HCT116 (cell line): ENCODE measurements around the gene NDUFB6. TPM values are rescaled to one million over a fixed set of nuclear protein-coding genes. Genes with fewer than 3 reads are reported as not detected.
A peak's percentile ranks its signal among the peaks of the same experiment; 100 is the strongest.

Experiments
- ATAC-seq: fragments of 200-7000 bp; cut with Tn5 transposase; 2 replicates; pipeline ENCODE4 v1.9.1; 2020; ENCODE audit warnings: mild to moderate bottlenecking, moderate library complexity
- Bru-seq: library from RNA; stranded (reverse); fragments of 400-500 nt; gene quantifications from one replicate; lab custom pipeline; 2021; lab: Mats Ljungman, UMichigan
- BruChase-seq, 2 experiments: library from RNA; stranded (reverse); fragments of 400-500 nt; gene quantifications; one replicate each; lab custom pipeline; 2021; lab: Mats Ljungman, UMichigan
- BruUV-seq: library from RNA; stranded (reverse); fragments of 400-500 nt; replicated peaks from 2 replicates; lab custom pipeline; 2021; lab: Mats Ljungman, UMichigan
- CTCF ChIA-PET: fragments of 300-600 bp; sonication (Branson Sonifier 250); formaldehyde crosslinking; loops from one replicate; lab custom pipeline; 2021; ENCODE audit warnings: antibody characterized with exemption; lab: Charles Lee
- POLR2A ChIA-PET: fragments of 300-600, 350-600 bp; sonication (Branson Sonifier 250); formaldehyde crosslinking; loops from one replicate; lab custom pipeline; 2021; ENCODE audit warnings: antibody characterized with exemption; lab: Charles Lee
- RAD21 ChIA-PET, 2 experiments: fragments of 300-600 bp; sonication (Branson Sonifier 250); formaldehyde crosslinking; loops; one replicate each; lab custom pipeline; 2023; ENCODE audit warnings: low total read pairs in 2 of 2; ENCODE audit not compliant: uncharacterized antibody in 2 of 2, unreplicated experiment in 2 of 2, low non-redundant PET in 1 of 2; lab: Charles Lee
- DNase-seq: peaks from one replicate; pipeline ENCODE4 v3.0.0-alpha.2; 2010; ENCODE audit warnings: low read depth, low spot score
- H2AFZ ChIP-seq: fragments of 200-600 bp; shearing (Covaris generic), sonication (generic); 2 replicates; pipeline ENCODE4 v1.6.1; 2017; ENCODE audit warnings: low read depth, mixed run types, mixed read lengths, antibody characterized with exemption, low read length; ENCODE audit not compliant: poor library complexity, severe bottlenecking
- H3K27ac ChIP-seq: 2 replicates; pipeline ENCODE4 v1.5.1; 2012; ENCODE audit warnings: low read depth, low read length
- H3K27me3 ChIP-seq: fragments of 200-600 bp; sonication (generic); 2 replicates; pipeline ENCODE4 v1.6.1; 2016; ENCODE audit warnings: mixed run types, low read length, mixed read lengths; ENCODE audit not compliant: insufficient read depth
- H3K36me3 ChIP-seq, 2 experiments: fragments of 200-500 bp in 1 of 2; fragments of 200-600 bp in 1 of 2; sonication (Bioruptor generic) in 1 of 2; sonication (generic) in 1 of 2; 2 replicates each; pipeline versions ENCODE4 v1.5.1 to v1.6.1; 2014 to 2016; ENCODE audit warnings: low read length in 2 of 2, inconsistent platforms in 1 of 2, mixed read lengths in 1 of 2, mixed run types in 1 of 2; ENCODE audit not compliant: insufficient read depth in 2 of 2, control insufficient read depth in 1 of 2
- H3K4me1 ChIP-seq, 2 experiments: fragments of 200-600 bp in 1 of 2; sonication (generic) in 1 of 2; 2 replicates each; pipeline versions ENCODE4 v1.5.1 to v1.6.1; 2012 to 2017; ENCODE audit warnings: low read length in 2 of 2, inconsistent platforms in 1 of 2, mild to moderate bottlenecking in 1 of 2, mixed read lengths in 1 of 2, mixed run types in 1 of 2, moderate library complexity in 1 of 2; ENCODE audit not compliant: insufficient read depth in 2 of 2, control insufficient read depth in 1 of 2
- H3K4me2 ChIP-seq: fragments of 200-600 bp; sonication (generic); 2 replicates; pipeline ENCODE4 v1.6.1; 2017; ENCODE audit warnings: mixed run types, low read length, mixed read lengths
- H3K4me3 ChIP-seq, 2 experiments: fragments of 200-600 bp in 1 of 2; sonication (generic) in 1 of 2; replicated peaks in 1 of 2; 2 replicates each; pipeline ENCODE4 v1.5.1; 2011 to 2016; ENCODE audit warnings: low read length in 2 of 2, control low read depth in 1 of 2, low read depth in 1 of 2, mild to moderate bottlenecking in 1 of 2, mixed read lengths in 1 of 2, mixed run types in 1 of 2
- H3K79me2 ChIP-seq: fragments of 200-600 bp; sonication (generic); 2 replicates; pipeline ENCODE4 v1.6.1; 2017; ENCODE audit warnings: mild to moderate bottlenecking, mixed run types, low read length, moderate library complexity, mixed read lengths; ENCODE audit not compliant: insufficient read depth
- H3K9ac ChIP-seq: fragments of 200-600 bp; sonication (generic); 2 replicates; pipeline ENCODE4 v1.6.1; 2016; ENCODE audit warnings: low read length, mixed read lengths
- H3K9me2 ChIP-seq: fragments of 200-600 bp; sonication (generic), shearing (Covaris generic); 2 replicates; pipeline ENCODE4 v1.6.1; 2017; ENCODE audit warnings: mixed run types, mild to moderate bottlenecking, moderate library complexity; ENCODE audit not compliant: insufficient read depth
- H3K9me3 ChIP-seq, 2 experiments: fragments of 200-500 bp in 1 of 2; fragments of 200-600 bp in 1 of 2; sonication (Bioruptor generic) in 1 of 2; sonication (generic) in 1 of 2; 2 replicates each; pipeline ENCODE4 v1.6.1; 2014 to 2017; ENCODE audit warnings: low read length in 2 of 2, mixed read lengths in 2 of 2, inconsistent platforms in 1 of 2, low read depth in 1 of 2, mild to moderate bottlenecking in 1 of 2, mixed run types in 1 of 2, moderate library complexity in 1 of 2; ENCODE audit not compliant: control insufficient read depth in 1 of 2, insufficient read depth in 1 of 2
- H4K20me1 ChIP-seq: fragments of 200-600 bp; sonication (generic), shearing (Covaris generic); 2 replicates; pipeline ENCODE4 v1.6.1; 2017; ENCODE audit warnings: mixed run types, mild to moderate bottlenecking, moderate library complexity; ENCODE audit not compliant: insufficient read depth
- CBX3 ChIP-seq: IDR thresholded peaks from 2 replicates; pipeline ENCODE4 v1.6.1; 2012; ENCODE audit warnings: low read depth
- CEBPB ChIP-seq: IDR thresholded peaks from 2 replicates; pipeline ENCODE4 v1.6.1; 2012; ENCODE audit warnings: low read depth
- EGR1 ChIP-seq: IDR thresholded peaks from 2 replicates; pipeline ENCODE4 v1.6.1; 2012; ENCODE audit warnings: low read depth
- ELF1 ChIP-seq: IDR thresholded peaks from 2 replicates; pipeline ENCODE4 v1.6.1; 2012; ENCODE audit warnings: low read depth, borderline replicate concordance
- EZH2 ChIP-seq: fragments of 200-600 bp; sonication (generic); IDR thresholded peaks from 2 replicates; pipeline ENCODE4 v1.6.1; 2017; ENCODE audit warnings: antibody characterized with exemption, mixed run types
- EZH2phosphoT487 ChIP-seq: fragments of 200-600 bp; IDR thresholded peaks from 2 replicates; pipeline ENCODE4 v1.6.1; 2018; ENCODE audit warnings: antibody characterized with exemption, borderline replicate concordance
- FOSL1 ChIP-seq: IDR thresholded peaks from 2 replicates; pipeline ENCODE4 v1.6.1; 2012; ENCODE audit warnings: low read depth
- SIN3A ChIP-seq: IDR thresholded peaks from 2 replicates; pipeline ENCODE4 v1.6.1; 2012; ENCODE audit warnings: low read depth
- SRF ChIP-seq: IDR thresholded peaks from 2 replicates; pipeline ENCODE4 v1.6.1; 2012; ENCODE audit warnings: low read depth
- TCF7L2 ChIP-seq: IDR thresholded peaks from 2 replicates; pipeline ENCODE4 v1.7.0; 2011; ENCODE audit warnings: borderline replicate concordance, inconsistent platforms; ENCODE audit not compliant: insufficient read depth, insufficient read length; ENCODE audit errors: extremely low read depth
- YY1 ChIP-seq: IDR thresholded peaks from 2 replicates; pipeline ENCODE4 v1.6.1; 2011; ENCODE audit warnings: low read length, low read depth, moderate library complexity, mild to moderate bottlenecking; ENCODE audit not compliant: insufficient replicate concordance; ENCODE audit errors: extremely low read depth
- ZFX ChIP-seq: fragments of 450-650 bp; IDR thresholded peaks from 2 replicates; pipeline ENCODE4 v1.6.1; 2017
- ZNF274 ChIP-seq: fragments of 200-500 bp; sonication (Bioruptor generic); IDR thresholded peaks from 2 replicates; pipeline ENCODE4 v1.6.1; 2014; ENCODE audit warnings: mild to moderate bottlenecking, low read depth, low read length, inconsistent platforms
- intact Hi-C: fragments of 100-400 bp; cut with micrococcal nuclease; formaldehyde crosslinking; loops from 2 replicates; pipeline ENCODE4 v1.10.0; 2022
- long read RNA-seq: library from polyadenylated mRNA; unstranded; transcript quantifications from one replicate; pipeline ENCODE4 v2.0.0, GENCODE V29; 2021; ENCODE audit not compliant: unreplicated experiment
- polyA plus RNA-seq: library from polyadenylated mRNA; unstranded; fragments of >200 nt; gene quantifications from 2 replicates; pipeline ENCODE4 v1.2.1, GENCODE V29; 2012; ENCODE audit warnings: missing spikeins
- total RNA-seq: library from RNA; stranded (reverse); gene quantifications from one replicate; pipeline ENCODE4 v1.2.1, GENCODE V29; 2021; ENCODE audit not compliant: unreplicated experiment
- TF ChIP-seq, protein P1 (sequence below): IDR thresholded peaks from 2 replicates; pipeline ENCODE4 v1.6.1; 2012
- TF ChIP-seq, protein P2 (sequence below): IDR thresholded peaks from 2 replicates; pipeline ENCODE4 v1.6.1; 2012; ENCODE audit warnings: low read depth
- TF ChIP-seq, protein P3 (sequence below): IDR thresholded peaks from 2 replicates; pipeline ENCODE4 v1.6.1; 2012
- TF ChIP-seq, protein P4 (sequence below): IDR thresholded peaks from 2 replicates; pipeline ENCODE4 v1.6.1; 2011; ENCODE audit warnings: mild to moderate bottlenecking, low read length, moderate library complexity; ENCODE audit not compliant: insufficient replicate concordance; ENCODE audit errors: extremely low read depth

The NDUFB6 gene
- total RNA-seq, result 68.9 TPM
- polyA plus RNA-seq, result 35.7 and 50.5 TPM in 2 replicates
- percentile 79 among the genes with signal in this experiment for Bru-seq, nascent RNA
- percentile 74 among the genes with signal in this experiment for BruChase-seq, experiment 1, labeled RNA remaining after a 6-hour chase
- BruChase-seq, experiment 2, labeled RNA remaining after a 2-hour chase, result percentile 75 among the genes with signal in this experiment
- long read RNA-seq, transcript NDUFB6-201 (3 exons, 666 nt), result minor isoform, 5 of 102 reads
- long read RNA-seq, transcript NDUFB6-203 (4 exons, 1,366 nt), result major isoform, 82 of 102 reads
- long read RNA-seq, partial matches to known transcripts, result 4 of 102 reads
- long read RNA-seq, other reads (novel, unspliced or antisense), result 10 of 102 reads

DNA sequence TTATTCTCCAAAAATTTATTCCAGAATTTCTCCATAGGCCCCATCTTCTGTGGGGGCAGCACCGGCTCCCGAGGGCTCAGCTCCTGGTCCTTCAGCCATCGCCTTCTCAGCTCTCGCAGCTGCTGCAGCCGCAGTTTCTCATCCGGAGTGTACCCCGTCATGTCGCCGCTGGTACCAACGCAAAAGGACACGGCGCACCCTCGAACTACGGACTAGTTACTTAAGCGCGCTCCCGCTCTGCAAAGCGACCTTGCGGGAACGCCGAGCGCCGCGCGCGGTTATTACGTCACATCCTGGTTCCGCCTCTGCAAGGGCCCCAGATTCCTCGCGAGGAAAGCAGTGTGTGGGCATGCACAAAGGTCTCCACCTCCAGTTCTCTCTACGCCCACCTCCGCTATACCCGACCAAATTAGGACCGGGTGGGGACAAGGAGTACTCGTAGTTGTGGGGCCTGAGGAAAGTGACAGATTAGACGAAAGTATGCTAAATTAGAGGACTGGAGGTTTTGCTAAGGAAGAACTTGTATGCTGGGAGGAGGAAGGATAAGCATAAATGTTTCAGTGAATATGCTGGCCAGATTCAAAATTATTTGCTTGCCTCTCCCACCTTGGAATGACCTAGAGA is at the start of gene NDUFB6:
TSS of gene NDUFB6 (minus strand) at position 260 of the 624 bp plus-strand sequence. CDS start at position 161, 99 bp downstream.
- ChIA-PET CTCF (interaction anchor here (1.0 to 13.3 kb wide), 6 partner anchors 9 to 195 kb away, joined by 3 to 553 read pairs (median 7); partner anchors contain the start of gene ACO1), POLR2A (no interaction called here), RAD21 (interaction anchor here (1.0 to 1.5 kb wide), 4 partner anchors 47 to 194 kb away, joined by 3 to 18 read pairs (median 6); partner anchors contain the start of gene ACO1 (in 1 of the 2))
- H3K4me1 ChIP-seq, result peaks cover 4 to 15% of the 10 kb centered on the region in 2 experiments; a peak in 3 of 4 replicates
- H3K9me3 ChIP-seq, result no peaks in the 10 kb centered on the region
- peaks cover 0 to 6% of the 10 kb centered on the region in 2 experiments; a peak in 3 of 4 replicates for H3K36me3 ChIP-seq
- no peaks in the 10 kb centered on the region for H3K27me3 ChIP-seq
- H4K20me1 ChIP-seq, result no peaks in the 10 kb centered on the region
- peak; percentile 90 for ATAC-seq
- H2AFZ ChIP-seq, result peak within 1 kb of the TSS; percentile 55
- no peaks in the 10 kb centered on the region for H3K9me2 ChIP-seq
- peak within 1 kb of the TSS; percentile 84 for H3K9ac ChIP-seq
- peak within 1 kb of the TSS; percentile 80 for H3K27ac ChIP-seq
- intact Hi-C loops, result loop anchor here (1.0 to 2.0 kb wide), 2 partner anchors 46 to 194 kb away; partner anchors contain the start of gene RIGI
- BruUV-seq, result no TSS peak
- peak within 1 kb of the TSS; percentile 88 for H3K4me2 ChIP-seq
- DNase-seq, result peak; percentile 93
- H3K79me2 ChIP-seq, result peaks cover 46% of the 10 kb centered on the region
- peak within 1 kb of the TSS; percentile 86 to 89 for H3K4me3 ChIP-seq
- TF ChIP-seq EGR1 (peak; percentile 89), YY1 (peak; percentile 74), SRF (peak; percentile 93), TCF7L2 (no peak), CBX3 (peak; percentile 71; the same call in 1 of the 2 replicates), ZFX (peak; percentile 48; the same call in 1 of the 2 replicates), SIN3A (peak; percentile 67), EZH2phosphoT487 (no peak), FOSL1 (no peak), EZH2 (no peak), ZNF274 (no peak), CEBPB (peak; percentile 49; the same call in 1 of the 2 replicates), ELF1 (peak; percentile 32)
- TF ChIP-seq, protein P1, sequence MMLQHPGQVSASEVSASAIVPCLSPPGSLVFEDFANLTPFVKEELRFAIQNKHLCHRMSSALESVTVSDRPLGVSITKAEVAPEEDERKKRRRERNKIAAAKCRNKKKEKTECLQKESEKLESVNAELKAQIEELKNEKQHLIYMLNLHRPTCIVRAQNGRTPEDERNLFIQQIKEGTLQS, result no peak
- TF ChIP-seq, protein P2, sequence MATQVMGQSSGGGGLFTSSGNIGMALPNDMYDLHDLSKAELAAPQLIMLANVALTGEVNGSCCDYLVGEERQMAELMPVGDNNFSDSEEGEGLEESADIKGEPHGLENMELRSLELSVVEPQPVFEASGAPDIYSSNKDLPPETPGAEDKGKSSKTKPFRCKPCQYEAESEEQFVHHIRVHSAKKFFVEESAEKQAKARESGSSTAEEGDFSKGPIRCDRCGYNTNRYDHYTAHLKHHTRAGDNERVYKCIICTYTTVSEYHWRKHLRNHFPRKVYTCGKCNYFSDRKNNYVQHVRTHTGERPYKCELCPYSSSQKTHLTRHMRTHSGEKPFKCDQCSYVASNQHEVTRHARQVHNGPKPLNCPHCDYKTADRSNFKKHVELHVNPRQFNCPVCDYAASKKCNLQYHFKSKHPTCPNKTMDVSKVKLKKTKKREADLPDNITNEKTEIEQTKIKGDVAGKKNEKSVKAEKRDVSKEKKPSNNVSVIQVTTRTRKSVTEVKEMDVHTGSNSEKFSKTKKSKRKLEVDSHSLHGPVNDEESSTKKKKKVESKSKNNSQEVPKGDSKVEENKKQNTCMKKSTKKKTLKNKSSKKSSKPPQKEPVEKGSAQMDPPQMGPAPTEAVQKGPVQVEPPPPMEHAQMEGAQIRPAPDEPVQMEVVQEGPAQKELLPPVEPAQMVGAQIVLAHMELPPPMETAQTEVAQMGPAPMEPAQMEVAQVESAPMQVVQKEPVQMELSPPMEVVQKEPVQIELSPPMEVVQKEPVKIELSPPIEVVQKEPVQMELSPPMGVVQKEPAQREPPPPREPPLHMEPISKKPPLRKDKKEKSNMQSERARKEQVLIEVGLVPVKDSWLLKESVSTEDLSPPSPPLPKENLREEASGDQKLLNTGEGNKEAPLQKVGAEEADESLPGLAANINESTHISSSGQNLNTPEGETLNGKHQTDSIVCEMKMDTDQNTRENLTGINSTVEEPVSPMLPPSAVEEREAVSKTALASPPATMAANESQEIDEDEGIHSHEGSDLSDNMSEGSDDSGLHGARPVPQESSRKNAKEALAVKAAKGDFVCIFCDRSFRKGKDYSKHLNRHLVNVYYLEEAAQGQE, result no peak
- TF ChIP-seq, protein P3, sequence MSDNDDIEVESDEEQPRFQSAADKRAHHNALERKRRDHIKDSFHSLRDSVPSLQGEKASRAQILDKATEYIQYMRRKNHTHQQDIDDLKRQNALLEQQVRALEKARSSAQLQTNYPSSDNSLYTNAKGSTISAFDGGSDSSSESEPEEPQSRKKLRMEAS, result peak; percentile 82
- TF ChIP-seq, protein P4, sequence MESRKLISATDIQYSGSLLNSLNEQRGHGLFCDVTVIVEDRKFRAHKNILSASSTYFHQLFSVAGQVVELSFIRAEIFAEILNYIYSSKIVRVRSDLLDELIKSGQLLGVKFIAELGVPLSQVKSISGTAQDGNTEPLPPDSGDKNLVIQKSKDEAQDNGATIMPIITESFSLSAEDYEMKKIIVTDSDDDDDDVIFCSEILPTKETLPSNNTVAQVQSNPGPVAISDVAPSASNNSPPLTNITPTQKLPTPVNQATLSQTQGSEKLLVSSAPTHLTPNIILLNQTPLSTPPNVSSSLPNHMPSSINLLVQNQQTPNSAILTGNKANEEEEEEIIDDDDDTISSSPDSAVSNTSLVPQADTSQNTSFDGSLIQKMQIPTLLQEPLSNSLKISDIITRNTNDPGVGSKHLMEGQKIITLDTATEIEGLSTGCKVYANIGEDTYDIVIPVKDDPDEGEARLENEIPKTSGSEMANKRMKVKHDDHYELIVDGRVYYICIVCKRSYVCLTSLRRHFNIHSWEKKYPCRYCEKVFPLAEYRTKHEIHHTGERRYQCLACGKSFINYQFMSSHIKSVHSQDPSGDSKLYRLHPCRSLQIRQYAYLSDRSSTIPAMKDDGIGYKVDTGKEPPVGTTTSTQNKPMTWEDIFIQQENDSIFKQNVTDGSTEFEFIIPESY, result peak; percentile 93
